GM19438 (cell line): ENCODE measurements around the gene CHCHD2.
"Not testable (repeated sequence)": the region's sequence is repeated elsewhere in the genome, so short reads cannot be mapped to it uniquely, and the experiment has no call there.

Experiments
- ATAC-seq: cut with Tn5 transposase; IDR thresholded peaks from one replicate; pipeline ENCODE4 v1.9.1; 2021; ENCODE audit warnings: low read depth; ENCODE audit not compliant: unreplicated experiment

Gene CHCHD2

GRCh38 chr7:56086761-56087160 is 19.5 kb downstream of the CHCHD2 start:
- ATAC-seq: no peak

- no peak for ATAC-seq
Observed at GRCh38 chr7:56083150-56083785, 23.0 kb downstream of the CHCHD2 start.

GRCh38 chr7:56081626-56082340 is 24.5 kb downstream of the CHCHD2 start:
- ATAC-seq: no peak

- ATAC-seq: not testable (repeated sequence)
Observed at GRCh38 chr7:56080726-56081435, 25.4 kb downstream of the CHCHD2 start.

- ATAC-seq: no peak
Observed at GRCh38 chr7:56079450-56080185, 26.7 kb downstream of the CHCHD2 start.

- no peak for ATAC-seq
Observed at GRCh38 chr7:56078196-56078595, 28.1 kb downstream of the CHCHD2 start.

- ATAC-seq: no peak
Observed at GRCh38 chr7:56077681-56078080, 28.6 kb downstream of the CHCHD2 start.

GRCh38 chr7:56074371-56074791 is 31.9 kb downstream of the CHCHD2 start:
- peak; percentile 93 for ATAC-seq

GRCh38 chr7:56066376-56066775 is 39.9 kb downstream of the CHCHD2 start:
- not testable (repeated sequence) for ATAC-seq

- ATAC-seq: peak; percentile 88
Observed at GRCh38 chr7:56063882-56064625, 42.2 kb downstream of the CHCHD2 start, which contains the start of gene SUMF2. Gene SUMF2 (plus strand): TSS chr7:56064286. CDS start chr7:56064312, 26 bp downstream.

- ATAC-seq: no peak
Observed at GRCh38 chr7:56063500-56063881, 42.8 kb downstream of the CHCHD2 start.

- ATAC-seq: no peak
Observed at GRCh38 chr7:56062382-56062781, 43.9 kb downstream of the CHCHD2 start.

GRCh38 chr7:56053993-56054392 is 52.3 kb downstream of the CHCHD2 start:
- no peak for ATAC-seq

- no peak for ATAC-seq
Observed at GRCh38 chr7:56053379-56053778, 52.9 kb downstream of the CHCHD2 start.
